ENCODE measurements around the gene CCN5.

GRCh38 chr20:44737116-44737515 is 21.9 kb downstream of the CCN5 start:
- TF ChIP-seq CTCF (IDR thresholded peaks at IDR 0.05; ENCODE audit: low read depth, low read length): no peak
- no peak for TF ChIP-seq EZH2phosphoT487 (IDR thresholded peaks at IDR 0.05; ENCODE audit: low read depth)

All from OCI-LY3 (cell line).